K562 (cell line): Measurements from ENCODE around the gene AKNAD1. TPM values are rescaled to one million over a fixed set of nuclear protein-coding genes. Genes with fewer than 3 reads are reported as not detected.

Experiments used
- ATAC-seq: fragments of 200-7000 bp; cut with Tn5 transposase; 3 replicates; pipeline ENCODE4 v1.9.1; 2020; ENCODE audit warnings: moderate library complexity
- BruUV-seq: library from RNA; stranded (reverse); fragments of 400-500 nt; replicated peaks from 2 replicates; lab custom pipeline; 2021; lab: Mats Ljungman, UMichigan
- CTCF ChIA-PET: fragments of 300-600 bp; formaldehyde crosslinking; extraction: SDS; loops from one replicate; lab custom pipeline; 2021; ENCODE audit warnings: low intra/inter-chr PET ratio; lab: Yijun Ruan, JAX
- POLR2A ChIA-PET: fragments of 300-600, 350-650 bp; sonication (Branson Sonifier 250); formaldehyde crosslinking; extraction: SDS; loops from one replicate; lab custom pipeline; 2021; ENCODE audit warnings: antibody characterized with exemption, inconsistent platforms; lab: Yijun Ruan, JAX
- DNase-seq, 4 experiments: peaks; one replicate each; pipeline versions ENCODE4 v3.0.0 to v3.0.0-alpha.2; 2011 to 2018; ENCODE audit warnings: low spot score in 3 of 4, mixed read lengths in 3 of 4; ENCODE audit errors: extremely low read depth in 1 of 4
- FAIRE-seq: peaks from 2 replicates; lab custom pipeline; 2011; peaks lifted over from hg19 to GRCh38; lab: Jason Lieb, UNC
- H2AFZ ChIP-seq: 2 replicates; pipeline ENCODE4 v1.6.0; 2011; ENCODE audit warnings: low read depth, low read length, control low read depth, inconsistent platforms
- H3K27ac ChIP-seq: fragments of 200-600 bp; 3 replicates; pipeline ENCODE4 v1.8.0; 2011; ENCODE audit warnings: low read depth, mild to moderate bottlenecking, control low read depth, inconsistent platforms, low read length, moderate library complexity, mixed read lengths; ENCODE audit errors: extremely low read depth
- H3K27me3 ChIP-seq, 2 experiments: fragments of 300-600 bp in 1 of 2; 2 replicates in 1 of 2; 3 replicates in 1 of 2; pipeline versions ENCODE4 v1.6.0 to v1.8.0; 2011; ENCODE audit warnings: inconsistent platforms in 2 of 2, low read length in 2 of 2, mild to moderate bottlenecking in 1 of 2, mixed read lengths in 1 of 2, moderate library complexity in 1 of 2; ENCODE audit not compliant: control insufficient read depth in 2 of 2, insufficient read depth in 2 of 2
- H3K36me3 ChIP-seq: fragments of 300-600 bp; 3 replicates; pipeline ENCODE4 v1.8.0; 2011; ENCODE audit warnings: mild to moderate bottlenecking, low read length, inconsistent platforms; ENCODE audit not compliant: control insufficient read depth, insufficient read depth
- H3K4me1 ChIP-seq, 2 experiments: fragments of 200-600 bp in 1 of 2; replicated peaks in 1 of 2; 2 replicates in 1 of 2; 3 replicates in 1 of 2; pipeline versions ENCODE4 v1.5.1 to v1.8.0; 2011; ENCODE audit warnings: inconsistent platforms in 2 of 2, low read length in 2 of 2, mild to moderate bottlenecking in 1 of 2, mixed read lengths in 1 of 2, moderate library complexity in 1 of 2; ENCODE audit not compliant: control insufficient read depth in 2 of 2, insufficient read depth in 2 of 2
- H3K4me2 ChIP-seq: 2 replicates; pipeline ENCODE4 v1.6.1; 2011; ENCODE audit warnings: low read length, control low read depth, inconsistent platforms, mixed read lengths; ENCODE audit not compliant: insufficient read depth
- H3K4me3 ChIP-seq: fragments of 200-600 bp; sonication (generic), shearing (Covaris generic); 2 replicates; pipeline ENCODE4 v1.5.1; 2016; ENCODE audit warnings: control low read depth, inconsistent platforms
- H3K79me2 ChIP-seq: fragments of 200-600 bp; 3 replicates; pipeline ENCODE4 v1.8.0; 2011; ENCODE audit warnings: low read length, inconsistent platforms; ENCODE audit not compliant: control insufficient read depth, insufficient read depth
- H3K9ac ChIP-seq, 2 experiments: 2 replicates each; pipeline versions ENCODE4 v1.6.0 to v1.6.1; 2011; ENCODE audit warnings: low read depth in 2 of 2, low read length in 2 of 2, control low read depth in 1 of 2, inconsistent platforms in 1 of 2, mild to moderate bottlenecking in 1 of 2, mixed read lengths in 1 of 2; ENCODE audit not compliant: insufficient read depth in 1 of 2
- H3K9me1 ChIP-seq: one replicate; pipeline ENCODE4 v1.6.0; 2011; ENCODE audit warnings: inconsistent platforms, mild to moderate bottlenecking, low read length, moderate library complexity; ENCODE audit not compliant: control insufficient read depth, insufficient read depth
- H3K9me3 ChIP-seq: replicated peaks from 2 replicates; pipeline ENCODE4 v1.5.1; 2011; ENCODE audit warnings: low read depth, low read length, inconsistent platforms; ENCODE audit not compliant: control insufficient read depth, insufficient read depth
- H4K20me1 ChIP-seq: replicated peaks from 2 replicates; pipeline ENCODE4 v1.6.1; 2011; ENCODE audit warnings: low read length, inconsistent platforms, mixed read lengths; ENCODE audit not compliant: control insufficient read depth, insufficient read depth
- E2F4 ChIP-seq: sonication (generic); formaldehyde crosslinking; IDR thresholded peaks from 2 replicates; pipeline ENCODE4 v1.8.0; 2022; ENCODE audit warnings: mild to moderate bottlenecking, low read depth, missing genetic modification reagents
- FOS ChIP-seq: IDR thresholded peaks from 3 replicates; pipeline ENCODE4 v1.6.1; 2011; ENCODE audit not compliant: insufficient read length; ENCODE audit errors: extremely low read depth
- GATAD2B ChIP-seq: fragments of 450-650 bp; IDR thresholded peaks from 2 replicates; pipeline ENCODE4 v1.6.1; 2017; ENCODE audit warnings: mild to moderate bottlenecking, borderline replicate concordance
- HNRNPK ChIP-seq: fragments of 200-400 bp; formaldehyde crosslinking; IDR thresholded peaks from one replicate; pipeline ENCODE4 v1.6.1; 2018; ENCODE audit warnings: mild to moderate bottlenecking, low read depth, low read length; ENCODE audit not compliant: poor library complexity, severe bottlenecking
- ID3 ChIP-seq, 2 experiments: fragments of 250-450 bp in 1 of 2; fragments of 450-650 bp in 1 of 2; sonication (Bioruptor Pico) in 1 of 2; IDR thresholded peaks; 2 replicates each; pipeline versions ENCODE4 v1.6.1 to v1.8.0; 2016 to 2021; ENCODE audit warnings: mild to moderate bottlenecking in 2 of 2, moderate library complexity in 2 of 2, missing compliant biosample characterization in 1 of 2, missing genetic modification characterization in 1 of 2
- MAFG ChIP-seq: fragments of 450-650 bp; conservative IDR thresholded peaks from 2 replicates; pipeline ENCODE4 v1.6.1; 2016; ENCODE audit warnings: missing genetic modification characterization, missing compliant biosample characterization
- MAFK ChIP-seq: IDR thresholded peaks from 2 replicates; pipeline ENCODE4 v1.6.1; 2011; ENCODE audit warnings: low read length, improper control_type of control experiment
- NFIX ChIP-seq: fragments of 250-450 bp; sonication (Bioruptor Pico); IDR thresholded peaks from 2 replicates; pipeline ENCODE4 v1.4.0; 2020; ENCODE audit warnings: low read depth, mild to moderate bottlenecking, moderate library complexity
- SMARCB1 ChIP-seq: IDR thresholded peaks from 2 replicates; pipeline ENCODE4 v1.6.1; 2011; ENCODE audit warnings: improper control_type of control experiment, low read depth; ENCODE audit not compliant: insufficient read length
- ZEB2 ChIP-seq: fragments of 450-650 bp; IDR thresholded peaks from 2 replicates; pipeline ENCODE4 v1.6.1; 2016
- ZNF184 ChIP-seq: sonication (generic); formaldehyde crosslinking; IDR thresholded peaks from 2 replicates; pipeline ENCODE4 v1.5.0; 2020; ENCODE audit warnings: missing genetic modification reagents
- ZNF263 ChIP-seq: sonication (generic); formaldehyde crosslinking; IDR thresholded peaks from 2 replicates; pipeline ENCODE4 v1.8.0; 2022; ENCODE audit warnings: mild to moderate bottlenecking, missing genetic modification reagents, borderline replicate concordance
- ZNF592 ChIP-seq: fragments of 450-650 bp; IDR thresholded peaks from 2 replicates; pipeline ENCODE4 v1.6.1; 2017; ENCODE audit warnings: antibody characterized with exemption, mild to moderate bottlenecking
- ZNF655 ChIP-seq: fragments of 250-450 bp; sonication (Bioruptor Pico); IDR thresholded peaks from 2 replicates; pipeline ENCODE4 v1.5.0; 2021
- WGBS: fragments of 100-300 bp; shearing (Covaris generic); methylation state at CpG from one replicate; pipeline ENCODE4 v1.1.6; 2016; ENCODE audit warnings: low coverage, mixed read lengths; ENCODE audit not compliant: insufficient coverage; ENCODE audit errors: missing lambda C conversion rate; 5-methylcytosine and 5-hydroxymethylcytosine counted together
- in situ Hi-C: fragments of 300-500 bp; cut with MboI; formaldehyde crosslinking; loops from 4 replicates; pipeline ENCODE4 v1.15.0; 2018; ENCODE audit warnings: inconsistent platforms, mixed read lengths
- intact Hi-C: fragments of 100-400 bp; cut with micrococcal nuclease; formaldehyde crosslinking; loops from 2 replicates; pipeline ENCODE4 v1.14.2; 2022
- polyA plus RNA-seq, 8 experiments: library from polyadenylated mRNA; depleted of rRNA in 4 of 8; stranded (reverse) in 5 of 8; unstranded in 3 of 8; fragments of >200 nt; fragmentation: Nextera tagmentation in 2 of 8; fragmentation: Illumina TruSeq in 1 of 8; extraction: Ambion mirVana in 2 of 8; extraction: Trizol in 1 of 8; gene quantifications; 2 replicates each; pipeline versions ENCODE4 v1.2.1 to v1.2.3, GENCODE V29; 2011 to 2014; ENCODE audit warnings: inconsistent platforms in 1 of 8, missing spikeins in 1 of 8
- total RNA-seq, 7 experiments: library from RNA; depleted of rRNA in 6 of 7; stranded (reverse); fragments of >200 nt in 6 of 7; fragmentation: Illumina TruSeq in 2 of 7; extraction: Trizol in 2 of 7; gene quantifications; 2 replicates each; pipeline versions ENCODE4 v1.2.1 to v1.2.3, GENCODE V29; 2011 to 2021; ENCODE audit warnings: low replicate concordance in 1 of 7

The AKNAD1 gene
- total and polyA plus RNA-seq, 9 of the 15 experiments (the other 6 are each of a cell fraction or from before 2014, with no cell fraction given): 0.13 to 0.30 TPM; not detected in 7

GRCh38 chr1:108862698-108863477, 6.0 kb upstream of the AKNAD1 start:
- Histone ChIP-seq H3K4me3 (no peak overlapping the region), H3K9me1 (no peaks in the 10 kb centered on the region), H3K27ac (no peak overlapping the region), H2AFZ (peak overlapping the region; percentile 74), H3K36me3 (no peaks in the 10 kb centered on the region), H3K9me3 (no peaks in the 10 kb centered on the region), H3K79me2 (no peaks in the 10 kb centered on the region), H4K20me1 (no peaks in the 10 kb centered on the region), H3K4me2 (no peak overlapping the region), H3K4me1 (no peaks in the 10 kb centered on the region), H3K27me3 (no peaks in the 10 kb centered on the region; a peak in 1 of 5 replicates), H3K9ac (no peak overlapping the region)
- no peak for ATAC-seq
- ChIA-PET POLR2A (interaction anchor here (0.6 to 1.2 kb wide), 5 partner anchors 11 to 162 kb away, joined by 3 to 4 read pairs (median 3); no protein-coding TSS in a partner anchor), CTCF (no interaction called here)
- FAIRE-seq: peak; percentile 32
- 64% methylated on average over 1 of the region's 1 CpG for WGBS
- intact Hi-C loops: no loop called here
- no peak for DNase-seq
- no TSS peak for BruUV-seq
- in situ Hi-C loops: no loop called here
- TF ChIP-seq E2F4 (CRISPR knock-in tag): no peak
- TF ChIP-seq HNRNPK: no peak
- TF ChIP-seq FOS: no peak
- no peak for TF ChIP-seq SMARCB1
- peak; percentile 66 for TF ChIP-seq MAFK
- TF ChIP-seq GATAD2B: no peak
- TF ChIP-seq ZEB2: no peak
- peak; percentile 68; the same call in 1 of the 2 replicates for TF ChIP-seq ZNF592
- no peak for TF ChIP-seq ZNF655 (CRISPR knock-in tag)
- TF ChIP-seq ID3 (CRISPR knock-in tag; IDR thresholded peaks at IDR 0.05): no peak
- peak; percentile 51; the same call in 1 of the 2 replicates for TF ChIP-seq ID3 (tag; IDR thresholded peaks at IDR 0.05)
- TF ChIP-seq NFIX (CRISPR knock-in tag): no peak
- TF ChIP-seq MAFG (tag): peak; percentile 22; the same call in 1 of the 2 replicates
- no peak for TF ChIP-seq ZNF184 (CRISPR knock-in tag)
- no peak for TF ChIP-seq ZNF263 (CRISPR knock-in tag)
